Gastroesophageal sphincter (tissue), 3 donors: ENCODE data around the gene CHGA.

Experiments used
- POLR2A ChIP-seq, 2 donors: fragments of 450-650 bp; IDR thresholded peaks; one replicate each; pipeline ENCODE4 v1.6.1; 2017; ENCODE audit warnings: antibody characterized with exemption in 2 of 2, mild to moderate bottlenecking in 2 of 2, moderate library complexity in 1 of 2
- POLR2AphosphoS5 ChIP-seq: sonication (generic); formaldehyde crosslinking; IDR thresholded peaks from one replicate; pipeline ENCODE4 v1.6.1; 2017; ENCODE audit warnings: antibody characterized with exemption
- TF ChIP-seq, protein P1 (sequence below), 4 experiments: fragments of 200-600 bp in 2 of 4; fragments of 450-650 bp in 2 of 4; sonication (generic) in 1 of 4; IDR thresholded peaks; one replicate each; pipeline ENCODE4 v1.5.1; 2017 to 2019; ENCODE audit warnings: antibody characterized with exemption in 4 of 4, mild to moderate bottlenecking in 2 of 4, moderate library complexity in 2 of 4

DNA sequence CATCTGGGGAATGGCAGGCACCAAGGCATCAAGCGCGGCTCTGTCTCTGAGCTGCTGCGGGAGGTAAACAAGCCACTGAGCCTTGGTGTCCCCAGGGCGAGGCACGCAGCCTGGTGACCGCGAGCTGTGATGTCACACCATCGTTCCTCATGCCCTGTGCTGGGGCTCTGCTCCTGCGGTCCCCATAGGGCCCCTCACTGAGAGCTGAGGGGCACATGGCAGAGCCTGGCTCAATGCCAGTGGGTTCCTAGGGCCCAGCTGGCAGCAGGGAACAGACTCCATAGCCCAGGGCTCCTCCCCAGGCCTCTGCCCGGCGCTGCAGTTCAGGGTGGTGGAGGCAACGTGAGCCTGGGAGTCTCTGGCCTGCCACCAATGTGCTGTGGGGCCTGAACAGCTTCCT lies 22.6 kb downstream of the CHGA start:
- TF ChIP-seq, protein P1, sequence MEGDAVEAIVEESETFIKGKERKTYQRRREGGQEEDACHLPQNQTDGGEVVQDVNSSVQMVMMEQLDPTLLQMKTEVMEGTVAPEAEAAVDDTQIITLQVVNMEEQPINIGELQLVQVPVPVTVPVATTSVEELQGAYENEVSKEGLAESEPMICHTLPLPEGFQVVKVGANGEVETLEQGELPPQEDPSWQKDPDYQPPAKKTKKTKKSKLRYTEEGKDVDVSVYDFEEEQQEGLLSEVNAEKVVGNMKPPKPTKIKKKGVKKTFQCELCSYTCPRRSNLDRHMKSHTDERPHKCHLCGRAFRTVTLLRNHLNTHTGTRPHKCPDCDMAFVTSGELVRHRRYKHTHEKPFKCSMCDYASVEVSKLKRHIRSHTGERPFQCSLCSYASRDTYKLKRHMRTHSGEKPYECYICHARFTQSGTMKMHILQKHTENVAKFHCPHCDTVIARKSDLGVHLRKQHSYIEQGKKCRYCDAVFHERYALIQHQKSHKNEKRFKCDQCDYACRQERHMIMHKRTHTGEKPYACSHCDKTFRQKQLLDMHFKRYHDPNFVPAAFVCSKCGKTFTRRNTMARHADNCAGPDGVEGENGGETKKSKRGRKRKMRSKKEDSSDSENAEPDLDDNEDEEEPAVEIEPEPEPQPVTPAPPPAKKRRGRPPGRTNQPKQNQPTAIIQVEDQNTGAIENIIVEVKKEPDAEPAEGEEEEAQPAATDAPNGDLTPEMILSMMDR (IDR thresholded peaks at IDR 0.05), result no peak
- TF ChIP-seq POLR2AphosphoS5 (no peak), POLR2A (IDR thresholded peaks at IDR 0.05) (no peak)
